SK-N-SH (cell line): ENCODE measurements around the gene PPP4C. TPM values are rescaled to one million over a fixed set of nuclear protein-coding genes. Genes with fewer than 3 reads are reported as not detected.

Source experiments
- CTCF ChIA-PET: fragments of 300-600, 350-600 bp; formaldehyde crosslinking; extraction: SDS; loops from one replicate; lab custom pipeline; 2021; lab: Yijun Ruan, JAX
- POLR2A ChIA-PET: fragments of 350-600 bp; sonication (Branson Sonifier 250); formaldehyde crosslinking; extraction: SDS; loops from one replicate; lab custom pipeline; 2020; ENCODE audit warnings: antibody characterized with exemption, inconsistent platforms; lab: Yijun Ruan, JAX
- DNase-seq: peaks from one replicate; pipeline ENCODE4 v3.0.0; 2012
- H2AFZ ChIP-seq: fragments of 200-600 bp; sonication (generic); 2 replicates; pipeline ENCODE4 v1.8.1; 2016; ENCODE audit warnings: antibody characterized with exemption, mild to moderate bottlenecking, low read depth
- H3F3A ChIP-seq: fragments of 200-600 bp; sonication (generic); replicated peaks from 2 replicates; pipeline ENCODE3; 2016; ENCODE audit warnings: antibody characterized with exemption, mild to moderate bottlenecking; ENCODE audit not compliant: insufficient read depth
- H3K27ac ChIP-seq, 2 experiments: fragments of 200-500 bp in 1 of 2; fragments of 200-600 bp in 1 of 2; sonication (Bioruptor generic) in 1 of 2; sonication (generic), shearing (Covaris generic) in 1 of 2; 2 replicates each; pipeline versions ENCODE4 v1.5.1 to v1.6.1; 2014 to 2016; ENCODE audit warnings: low read depth in 2 of 2, inconsistent platforms in 1 of 2, low read length in 1 of 2, mild to moderate bottlenecking in 1 of 2, mixed read lengths in 1 of 2
- H3K27me3 ChIP-seq: fragments of 200-600 bp; sonication (generic), shearing (Covaris generic); 2 replicates; pipeline ENCODE4 v1.6.1; 2016; ENCODE audit warnings: mixed run types; ENCODE audit not compliant: insufficient read depth
- H3K36me3 ChIP-seq, 2 experiments: fragments of 200-500 bp in 1 of 2; fragments of 200-600 bp in 1 of 2; sonication (Bioruptor generic) in 1 of 2; sonication (generic) in 1 of 2; replicated peaks in 1 of 2; 2 replicates each; pipeline versions ENCODE3 to v1.5.1; 2014 to 2016; ENCODE audit warnings: low read length in 1 of 2, mild to moderate bottlenecking in 1 of 2; ENCODE audit not compliant: insufficient read depth in 2 of 2, control insufficient read depth in 1 of 2
- H3K4me1 ChIP-seq, 2 experiments: fragments of 200-500 bp in 1 of 2; fragments of 200-600 bp in 1 of 2; sonication (Bioruptor generic) in 1 of 2; sonication (generic), shearing (Covaris generic) in 1 of 2; 2 replicates each; pipeline versions ENCODE4 v1.5.1 to v1.6.1; 2014 to 2016; ENCODE audit warnings: low read depth in 1 of 2, low read length in 1 of 2, mixed run types in 1 of 2; ENCODE audit not compliant: insufficient read depth in 2 of 2, control insufficient read depth in 1 of 2
- H3K4me2 ChIP-seq: fragments of 200-600 bp; sonication (generic), shearing (Covaris generic); 2 replicates; pipeline ENCODE4 v1.6.1; 2017; ENCODE audit warnings: mixed run types
- H3K4me3 ChIP-seq, 2 experiments: fragments of 200-500 bp in 1 of 2; fragments of 200-600 bp in 1 of 2; sonication (Bioruptor generic) in 1 of 2; sonication (generic), shearing (Covaris generic) in 1 of 2; 2 replicates each; pipeline versions ENCODE4 v1.5.1 to v1.8.1; 2014 to 2016; ENCODE audit warnings: low read depth in 2 of 2, inconsistent platforms in 1 of 2, low read length in 1 of 2, mild to moderate bottlenecking in 1 of 2, mixed read lengths in 1 of 2, moderate library complexity in 1 of 2
- H3K79me2 ChIP-seq: fragments of 200-600 bp; sonication (generic); 2 replicates; pipeline ENCODE4 v1.8.1; 2017; ENCODE audit warnings: mild to moderate bottlenecking; ENCODE audit not compliant: insufficient read depth
- H3K9ac ChIP-seq: fragments of 200-600 bp; sonication (generic); 2 replicates; pipeline ENCODE4 v1.6.1; 2017; ENCODE audit warnings: mixed run types
- H3K9me2 ChIP-seq: fragments of 200-600 bp; sonication (generic); 2 replicates; pipeline ENCODE4 v1.6.1; 2017; ENCODE audit warnings: mixed run types
- H3K9me3 ChIP-seq: fragments of 200-600 bp; sonication (generic); 2 replicates; pipeline ENCODE4 v1.6.1; 2017; ENCODE audit warnings: mixed run types, mild to moderate bottlenecking, moderate library complexity
- H4K20me1 ChIP-seq: fragments of 200-600 bp; sonication (generic); 2 replicates; pipeline ENCODE4 v1.6.1; 2017; ENCODE audit warnings: mild to moderate bottlenecking, mixed run types; ENCODE audit not compliant: insufficient read depth
- CHD2 ChIP-seq: fragments of 150-350 bp; IDR thresholded peaks from 2 replicates; pipeline ENCODE4 v1.6.1; 2018; ENCODE audit warnings: low read length; ENCODE audit not compliant: partially characterized antibody
- ELF1 ChIP-seq: IDR thresholded peaks from 2 replicates; pipeline ENCODE4 v1.4.0; 2012
- FOSL2 ChIP-seq: IDR thresholded peaks from 2 replicates; pipeline ENCODE4 v1.4.0; 2012; ENCODE audit warnings: low read depth, mild to moderate bottlenecking, moderate library complexity, borderline replicate concordance
- FOXJ3 ChIP-seq: sonication (generic); formaldehyde crosslinking; IDR thresholded peaks from 2 replicates; pipeline ENCODE4 v1.5.1; 2020; ENCODE audit warnings: mild to moderate bottlenecking, missing genetic modification reagents
- FOXM1 ChIP-seq: IDR thresholded peaks from 2 replicates; pipeline ENCODE4 v1.4.0; 2012; ENCODE audit warnings: low read depth, mild to moderate bottlenecking
- GABPA ChIP-seq: IDR thresholded peaks from 2 replicates; pipeline ENCODE4 v1.4.0; 2012; ENCODE audit warnings: low read depth, mild to moderate bottlenecking
- GATA2 ChIP-seq: sonication (generic); formaldehyde crosslinking; IDR thresholded peaks from 2 replicates; pipeline ENCODE4 v1.5.0; 2020; ENCODE audit warnings: mild to moderate bottlenecking, missing genetic modification reagents
- JUND ChIP-seq: IDR thresholded peaks from 2 replicates; pipeline ENCODE4 v1.4.0; 2012
- MEF2A ChIP-seq: IDR thresholded peaks from 2 replicates; pipeline ENCODE4 v1.4.0; 2012; ENCODE audit warnings: low read depth, borderline replicate concordance
- MXI1 ChIP-seq: IDR thresholded peaks from 2 replicates; pipeline ENCODE4 v1.6.1; 2012; ENCODE audit warnings: mild to moderate bottlenecking, low read depth, low read length, improper control_type of control experiment
- NFIC ChIP-seq: IDR thresholded peaks from 2 replicates; pipeline ENCODE4 v1.4.0; 2012; ENCODE audit warnings: borderline replicate concordance
- NRF1 ChIP-seq: IDR thresholded peaks from 2 replicates; pipeline ENCODE4 v1.6.1; 2012; ENCODE audit warnings: low read depth, mild to moderate bottlenecking, low read length
- RAD21 ChIP-seq: IDR thresholded peaks from 2 replicates; pipeline ENCODE4 v1.6.1; 2012; ENCODE audit warnings: mild to moderate bottlenecking, low read length
- RCOR1 ChIP-seq: fragments of 150-350 bp; IDR thresholded peaks from 2 replicates; pipeline ENCODE4 v1.6.1; 2017; ENCODE audit warnings: antibody characterized with exemption, low read length
- RFX5 ChIP-seq: IDR thresholded peaks from 2 replicates; pipeline ENCODE4 v1.6.1; 2012; ENCODE audit warnings: mild to moderate bottlenecking, improper control_type of control experiment, low read length
- RXRA ChIP-seq: IDR thresholded peaks from 2 replicates; pipeline ENCODE4 v1.4.0; 2012; ENCODE audit warnings: low read depth, mild to moderate bottlenecking, borderline replicate concordance
- SIN3A ChIP-seq: IDR thresholded peaks from 2 replicates; pipeline ENCODE4 v1.6.1; 2012; ENCODE audit warnings: low read depth, mild to moderate bottlenecking, low read length, moderate library complexity, borderline replicate concordance
- SMC3 ChIP-seq: IDR thresholded peaks from 2 replicates; pipeline ENCODE4 v1.6.1; 2012; ENCODE audit warnings: low read depth, low read length, improper control_type of control experiment
- TCF12 ChIP-seq: IDR thresholded peaks from 2 replicates; pipeline ENCODE4 v1.4.0; 2012
- TEAD4 ChIP-seq: IDR thresholded peaks from 2 replicates; pipeline ENCODE4 v1.4.0; 2012; ENCODE audit warnings: mild to moderate bottlenecking, borderline replicate concordance; ENCODE audit not compliant: insufficient read depth
- YY1 ChIP-seq: IDR thresholded peaks from 2 replicates; pipeline ENCODE4 v1.4.0; 2012; ENCODE audit warnings: low read depth, mild to moderate bottlenecking
- WGBS: methylation state at CpG from one replicate; pipeline ENCODE4 v1.1.6; 2017; ENCODE audit warnings: low lambda C conversion rate; 5-methylcytosine and 5-hydroxymethylcytosine counted together
- polyA plus RNA-seq, 3 experiments: library from polyadenylated mRNA; depleted of rRNA; stranded (reverse); fragments of >200 nt; gene quantifications; 2 replicates each; pipeline ENCODE4 v1.2.3, GENCODE V29; 2012
- TF ChIP-seq, protein P1 (sequence below): IDR thresholded peaks from 2 replicates; pipeline ENCODE4; 2012
- TF ChIP-seq, protein P2 (sequence below): fragments of 150-350 bp; IDR thresholded peaks from 2 replicates; pipeline ENCODE4 v1.6.1; 2016; ENCODE audit warnings: mild to moderate bottlenecking, low read depth, low read length
- TF ChIP-seq, protein P3 (sequence below): fragments of 200-600 bp; sonication (generic); IDR thresholded peaks from 2 replicates; pipeline ENCODE4 v1.6.1; 2017; ENCODE audit warnings: antibody characterized with exemption, mild to moderate bottlenecking, moderate library complexity
- TF ChIP-seq, protein P4 (sequence below): IDR thresholded peaks from 2 replicates; pipeline ENCODE4 v1.4.0; 2012; ENCODE audit warnings: low read depth
- TF ChIP-seq, protein P5 (sequence below): fragments of 150-350 bp; IDR thresholded peaks from 2 replicates; pipeline ENCODE4 v1.6.1; 2017; ENCODE audit warnings: antibody characterized with exemption, low read length, low read depth, borderline replicate concordance
- TF ChIP-seq, protein P6 (sequence below): IDR thresholded peaks from 2 replicates; pipeline ENCODE4 v1.4.0; 2012; ENCODE audit warnings: low read depth, borderline replicate concordance

Gene PPP4C
- polyA plus RNA-seq, 1 of the 3 experiments (the other 2 are of a cell fraction) = 339 TPM

DNA sequence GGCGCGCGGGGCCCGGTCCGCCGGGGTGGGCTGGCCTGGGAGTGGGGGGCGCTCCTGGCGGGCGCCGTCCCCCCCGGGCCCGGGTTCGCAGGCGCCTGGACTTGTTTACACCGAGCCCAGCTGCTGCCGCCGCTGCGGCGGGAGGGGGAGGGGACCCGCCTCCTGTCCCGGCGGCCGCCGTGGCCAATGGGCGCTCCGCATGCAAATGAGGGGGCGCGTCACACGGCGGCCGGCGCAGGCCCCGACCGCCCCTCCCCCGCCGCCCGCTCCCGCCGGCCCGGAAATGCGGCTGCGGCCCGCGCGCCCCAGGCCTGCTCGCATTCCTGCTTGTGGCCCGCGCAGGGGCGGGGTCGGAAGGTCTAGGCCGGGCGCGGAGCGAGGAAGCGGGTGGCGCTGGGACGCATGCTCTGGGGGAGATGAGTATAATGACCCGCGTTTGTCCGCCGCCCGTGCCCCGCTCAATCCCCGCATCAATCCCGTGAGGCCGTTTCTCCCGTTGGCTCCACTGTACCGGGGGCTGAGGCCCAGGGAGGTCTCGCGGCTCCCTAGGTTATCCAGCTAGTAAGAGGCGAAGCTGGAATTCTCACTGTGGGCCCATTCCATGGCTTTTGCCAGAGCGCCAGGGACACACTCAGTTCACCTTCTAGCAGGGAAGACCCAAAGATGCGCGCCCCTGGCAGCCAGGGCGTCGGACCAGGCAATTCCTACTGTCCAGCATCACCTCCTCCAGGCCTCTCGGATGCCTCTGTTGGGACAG, 20.5 kb downstream of the PPP4C start, which contains the start of gene YPEL3:
YPEL3 (minus strand) TSS at position 109 of the 757 bp plus-strand sequence. CDS start 731 bp downstream, outside the sequence.
- peaks cover 0 to 31% of the 10 kb centered on the region in 2 experiments; a peak in 1 of 4 replicates for H3K4me1 ChIP-seq
- H3K4me3 ChIP-seq = peak within 1 kb of the TSS; percentile 47 to 63
- H3K9me3 ChIP-seq = no peaks in the 10 kb centered on the region
- H3F3A ChIP-seq = peaks cover 11% of the 10 kb centered on the region
- peak; percentile 99 for DNase-seq
- 50% methylated on average over 23 of the region's 77 CpGs for WGBS
- H3K36me3 ChIP-seq = no peaks in the 10 kb centered on the region
- H4K20me1 ChIP-seq = no peaks in the 10 kb centered on the region
- peak within 1 kb of the TSS; percentile 57 for H3K9ac ChIP-seq
- H3K27me3 ChIP-seq = no peaks in the 10 kb centered on the region
- no peaks in the 10 kb centered on the region for H3K9me2 ChIP-seq
- H3K27ac ChIP-seq = peak within 1 kb of the TSS; percentile 51 to 85; a peak in 3 of 4 replicates
- H3K79me2 ChIP-seq = peaks cover 4% of the 10 kb centered on the region; the same call in 1 of the 2 replicates
- ChIA-PET CTCF (interaction anchor here (1.0 to 2.2 kb wide), 3 partner anchors 16 to 89 kb away, joined by 3 to 12 read pairs (median 3); partner anchors contain the start of gene GDPD3), POLR2A (interaction anchor here (1.4 kb wide), 1 partner anchor 31 kb away, joined by 5 read pairs; the partner anchor contains the start of gene ALDOA)
- H2AFZ ChIP-seq = peak within 1 kb of the TSS; percentile 75; the same call in 1 of the 2 replicates
- H3K4me2 ChIP-seq = peak within 1 kb of the TSS; percentile 94
- no peak for TF ChIP-seq GATA2 (CRISPR knock-in tag)
- TF ChIP-seq, protein P1, sequence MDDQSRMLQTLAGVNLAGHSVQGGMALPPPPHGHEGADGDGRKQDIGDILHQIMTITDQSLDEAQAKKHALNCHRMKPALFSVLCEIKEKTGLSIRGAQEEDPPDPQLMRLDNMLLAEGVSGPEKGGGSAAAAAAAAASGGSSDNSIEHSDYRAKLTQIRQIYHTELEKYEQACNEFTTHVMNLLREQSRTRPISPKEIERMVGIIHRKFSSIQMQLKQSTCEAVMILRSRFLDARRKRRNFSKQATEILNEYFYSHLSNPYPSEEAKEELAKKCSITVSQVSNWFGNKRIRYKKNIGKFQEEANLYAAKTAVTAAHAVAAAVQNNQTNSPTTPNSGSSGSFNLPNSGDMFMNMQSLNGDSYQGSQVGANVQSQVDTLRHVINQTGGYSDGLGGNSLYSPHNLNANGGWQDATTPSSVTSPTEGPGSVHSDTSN = no peak
- no peak for TF ChIP-seq TCF12
- TF ChIP-seq, protein P2, sequence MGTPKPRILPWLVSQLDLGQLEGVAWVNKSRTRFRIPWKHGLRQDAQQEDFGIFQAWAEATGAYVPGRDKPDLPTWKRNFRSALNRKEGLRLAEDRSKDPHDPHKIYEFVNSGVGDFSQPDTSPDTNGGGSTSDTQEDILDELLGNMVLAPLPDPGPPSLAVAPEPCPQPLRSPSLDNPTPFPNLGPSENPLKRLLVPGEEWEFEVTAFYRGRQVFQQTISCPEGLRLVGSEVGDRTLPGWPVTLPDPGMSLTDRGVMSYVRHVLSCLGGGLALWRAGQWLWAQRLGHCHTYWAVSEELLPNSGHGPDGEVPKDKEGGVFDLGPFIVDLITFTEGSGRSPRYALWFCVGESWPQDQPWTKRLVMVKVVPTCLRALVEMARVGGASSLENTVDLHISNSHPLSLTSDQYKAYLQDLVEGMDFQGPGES = no peak
- peak; percentile 41 for TF ChIP-seq NRF1
- TF ChIP-seq ELF1 = peak; percentile 19; the same call in 1 of the 2 replicates
- TF ChIP-seq CHD2 = peak; percentile 76
- 0 out of 2 replicates have a peak, but pooled peaks have one; percentile 47 for TF ChIP-seq TEAD4
- TF ChIP-seq MXI1 = 0 out of 2 replicates have a peak, but pooled peaks have one; percentile 15
- no peak for TF ChIP-seq RAD21
- TF ChIP-seq, protein P3, sequence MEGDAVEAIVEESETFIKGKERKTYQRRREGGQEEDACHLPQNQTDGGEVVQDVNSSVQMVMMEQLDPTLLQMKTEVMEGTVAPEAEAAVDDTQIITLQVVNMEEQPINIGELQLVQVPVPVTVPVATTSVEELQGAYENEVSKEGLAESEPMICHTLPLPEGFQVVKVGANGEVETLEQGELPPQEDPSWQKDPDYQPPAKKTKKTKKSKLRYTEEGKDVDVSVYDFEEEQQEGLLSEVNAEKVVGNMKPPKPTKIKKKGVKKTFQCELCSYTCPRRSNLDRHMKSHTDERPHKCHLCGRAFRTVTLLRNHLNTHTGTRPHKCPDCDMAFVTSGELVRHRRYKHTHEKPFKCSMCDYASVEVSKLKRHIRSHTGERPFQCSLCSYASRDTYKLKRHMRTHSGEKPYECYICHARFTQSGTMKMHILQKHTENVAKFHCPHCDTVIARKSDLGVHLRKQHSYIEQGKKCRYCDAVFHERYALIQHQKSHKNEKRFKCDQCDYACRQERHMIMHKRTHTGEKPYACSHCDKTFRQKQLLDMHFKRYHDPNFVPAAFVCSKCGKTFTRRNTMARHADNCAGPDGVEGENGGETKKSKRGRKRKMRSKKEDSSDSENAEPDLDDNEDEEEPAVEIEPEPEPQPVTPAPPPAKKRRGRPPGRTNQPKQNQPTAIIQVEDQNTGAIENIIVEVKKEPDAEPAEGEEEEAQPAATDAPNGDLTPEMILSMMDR = no peak
- TF ChIP-seq, protein P4, sequence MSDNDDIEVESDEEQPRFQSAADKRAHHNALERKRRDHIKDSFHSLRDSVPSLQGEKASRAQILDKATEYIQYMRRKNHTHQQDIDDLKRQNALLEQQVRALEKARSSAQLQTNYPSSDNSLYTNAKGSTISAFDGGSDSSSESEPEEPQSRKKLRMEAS = peak; percentile 70
- TF ChIP-seq JUND = no peak
- TF ChIP-seq SIN3A = peak; percentile 74; the same call in 1 of the 2 replicates
- TF ChIP-seq, protein P5, sequence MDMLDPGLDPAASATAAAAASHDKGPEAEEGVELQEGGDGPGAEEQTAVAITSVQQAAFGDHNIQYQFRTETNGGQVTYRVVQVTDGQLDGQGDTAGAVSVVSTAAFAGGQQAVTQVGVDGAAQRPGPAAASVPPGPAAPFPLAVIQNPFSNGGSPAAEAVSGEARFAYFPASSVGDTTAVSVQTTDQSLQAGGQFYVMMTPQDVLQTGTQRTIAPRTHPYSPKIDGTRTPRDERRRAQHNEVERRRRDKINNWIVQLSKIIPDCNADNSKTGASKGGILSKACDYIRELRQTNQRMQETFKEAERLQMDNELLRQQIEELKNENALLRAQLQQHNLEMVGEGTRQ = no peak
- TF ChIP-seq GABPA = no peak
- no peak for TF ChIP-seq FOSL2
- no peak for TF ChIP-seq FOXJ3 (CRISPR knock-in tag)
- no peak for TF ChIP-seq SMC3
- no peak for TF ChIP-seq YY1
- no peak for TF ChIP-seq MEF2A
- no peak for TF ChIP-seq RCOR1
- TF ChIP-seq, protein P6, sequence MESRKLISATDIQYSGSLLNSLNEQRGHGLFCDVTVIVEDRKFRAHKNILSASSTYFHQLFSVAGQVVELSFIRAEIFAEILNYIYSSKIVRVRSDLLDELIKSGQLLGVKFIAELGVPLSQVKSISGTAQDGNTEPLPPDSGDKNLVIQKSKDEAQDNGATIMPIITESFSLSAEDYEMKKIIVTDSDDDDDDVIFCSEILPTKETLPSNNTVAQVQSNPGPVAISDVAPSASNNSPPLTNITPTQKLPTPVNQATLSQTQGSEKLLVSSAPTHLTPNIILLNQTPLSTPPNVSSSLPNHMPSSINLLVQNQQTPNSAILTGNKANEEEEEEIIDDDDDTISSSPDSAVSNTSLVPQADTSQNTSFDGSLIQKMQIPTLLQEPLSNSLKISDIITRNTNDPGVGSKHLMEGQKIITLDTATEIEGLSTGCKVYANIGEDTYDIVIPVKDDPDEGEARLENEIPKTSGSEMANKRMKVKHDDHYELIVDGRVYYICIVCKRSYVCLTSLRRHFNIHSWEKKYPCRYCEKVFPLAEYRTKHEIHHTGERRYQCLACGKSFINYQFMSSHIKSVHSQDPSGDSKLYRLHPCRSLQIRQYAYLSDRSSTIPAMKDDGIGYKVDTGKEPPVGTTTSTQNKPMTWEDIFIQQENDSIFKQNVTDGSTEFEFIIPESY = no peak
- no peak for TF ChIP-seq NFIC
- no peak for TF ChIP-seq FOXM1
- no peak for TF ChIP-seq RFX5
- TF ChIP-seq RXRA = no peak
